ENCODE results near the gene SPDYE16.
"Not testable (repeated sequence)": the region's sequence is repeated elsewhere in the genome, so short reads cannot be mapped to it uniquely, and the experiment has no call there.

Gene SPDYE16, protein sequence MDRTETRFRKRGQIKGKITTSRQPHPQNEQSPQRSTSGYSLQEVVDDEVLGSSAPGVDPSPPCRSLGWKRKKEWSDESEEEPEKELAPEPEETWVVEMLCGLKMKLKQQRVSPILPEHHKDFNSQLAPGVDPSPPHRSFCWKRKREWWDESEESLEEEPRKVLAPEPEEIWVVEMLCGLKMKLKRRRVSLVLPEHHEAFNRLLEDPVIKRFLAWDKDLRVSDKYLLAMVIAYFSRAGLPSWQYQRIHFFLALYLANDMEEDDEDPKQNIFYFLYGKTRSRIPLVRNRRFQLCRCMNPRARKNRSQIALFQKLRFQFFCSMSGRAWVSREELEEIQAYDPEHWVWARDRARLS

DNA sequence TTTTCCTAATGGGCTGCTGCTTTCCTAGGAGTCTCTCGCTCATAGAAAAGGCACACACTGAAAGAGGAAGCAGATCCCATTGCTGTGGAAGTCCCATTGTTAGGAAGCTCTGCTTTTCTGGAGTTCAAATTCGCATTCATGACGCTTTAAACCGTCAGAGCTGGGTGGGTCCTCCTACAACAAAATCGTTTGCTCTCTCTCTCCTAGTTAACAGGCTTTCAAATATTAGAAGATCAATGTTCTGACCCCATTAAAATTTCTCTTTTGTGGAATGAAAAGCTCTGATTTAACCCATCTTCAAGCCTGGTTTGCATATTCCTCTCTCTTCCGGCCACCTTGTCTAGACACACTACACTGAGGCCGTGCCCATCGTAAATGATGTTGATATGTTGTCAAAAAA lies at the start of gene SPDYE16:
TSS of gene SPDYE16 (minus strand) at position 101 of the 400 bp plus-strand sequence. CDS start 1,838 bp downstream, outside the sequence.
- H3K79me2 ChIP-seq (ENCODE audit: control insufficient read depth, insufficient read depth, low read length, unreplicated experiment), result not testable (repeated sequence)

DNA sequence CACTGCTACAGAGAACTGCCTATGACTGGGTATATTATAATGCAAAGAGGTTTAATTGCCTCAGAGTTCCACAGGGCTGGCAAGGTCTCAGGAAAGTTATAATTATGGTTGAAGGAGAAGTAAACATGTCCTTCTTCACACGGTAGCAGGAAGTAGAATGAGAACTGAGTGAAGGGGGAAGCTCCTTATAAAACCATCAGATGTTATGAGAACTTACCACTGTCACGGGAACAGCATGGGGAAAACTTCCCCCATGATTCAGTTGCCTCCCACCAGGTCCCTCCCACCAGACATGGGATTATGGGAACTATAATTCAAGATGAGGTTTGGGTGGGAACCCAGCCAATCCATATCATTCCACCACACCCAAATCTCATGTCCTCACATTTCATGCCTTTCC lies 49.6 kb upstream of the SPDYE16 start:
- H3K79me2 ChIP-seq (ENCODE audit: control insufficient read depth, insufficient read depth, low read length, unreplicated experiment), result peaks cover 10% of the 10 kb centered on the region
- H3K4me1 ChIP-seq (ENCODE audit: control insufficient read depth, insufficient read depth, low read length, unreplicated experiment); H3K27me3 ChIP-seq (ENCODE audit: insufficient read depth, low read length); H3K36me3 ChIP-seq (ENCODE audit: insufficient read depth, low read length); H3K4me3 ChIP-seq (ENCODE audit: low read depth, low read length); H2AFZ ChIP-seq (ENCODE audit: low read length, unreplicated experiment); H3K27ac ChIP-seq (ENCODE audit: low read depth, low read length): not testable (repeated sequence)

More for the DNA sequence above, at the start of gene SPDYE16:
- not testable (repeated sequence) for H3K36me3 ChIP-seq (ENCODE audit: insufficient read depth, low read length); H3K4me1 ChIP-seq (ENCODE audit: control insufficient read depth, insufficient read depth, low read length, unreplicated experiment); H3K27ac ChIP-seq (ENCODE audit: low read depth, low read length); H3K27me3 ChIP-seq (ENCODE audit: insufficient read depth, low read length); H2AFZ ChIP-seq (ENCODE audit: low read length, unreplicated experiment); H3K4me3 ChIP-seq (ENCODE audit: low read depth, low read length)

DNA sequence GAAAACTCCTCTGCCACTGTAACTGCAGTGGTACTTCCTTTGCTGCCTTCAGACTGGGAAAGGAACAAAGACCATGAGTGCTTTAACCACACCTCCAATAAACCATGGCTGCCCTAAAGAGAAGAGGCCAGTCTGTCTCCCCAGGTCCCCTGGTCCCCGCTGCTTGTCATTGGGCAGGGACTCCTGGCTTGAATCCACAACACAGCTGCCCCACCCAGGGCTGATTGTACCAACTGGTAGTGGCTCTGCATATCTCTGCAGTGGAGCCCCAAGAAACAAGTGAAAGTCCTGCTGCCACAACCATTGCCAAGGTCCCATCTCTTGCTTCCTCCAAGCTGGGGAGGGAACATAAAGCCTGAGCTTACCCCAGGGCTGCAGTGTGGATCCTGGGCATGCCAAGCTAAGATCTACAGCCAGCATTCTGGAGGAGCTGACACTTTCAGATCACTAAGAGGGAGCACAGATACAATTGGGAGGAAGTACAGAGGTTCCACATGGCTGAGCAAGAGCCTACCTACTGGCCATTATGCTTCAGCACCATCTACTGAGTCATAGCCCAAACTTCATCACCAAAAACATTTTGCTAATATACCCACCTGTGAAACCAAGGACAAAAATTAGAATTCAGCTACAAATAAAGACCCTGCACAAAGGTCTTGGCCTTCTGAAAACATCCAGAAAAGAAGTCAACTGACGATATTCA lies 48.7 kb upstream of the SPDYE16 start:
- peaks cover 14% of the 10 kb centered on the region for H3K79me2 ChIP-seq (ENCODE audit: control insufficient read depth, insufficient read depth, low read length, unreplicated experiment)
- H3K27me3 ChIP-seq (ENCODE audit: insufficient read depth, low read length); H3K27ac ChIP-seq (ENCODE audit: low read depth, low read length); H2AFZ ChIP-seq (ENCODE audit: low read length, unreplicated experiment); H3K36me3 ChIP-seq (ENCODE audit: insufficient read depth, low read length); H3K4me3 ChIP-seq (ENCODE audit: low read depth, low read length): not testable (repeated sequence)
- peaks cover 10% of the 10 kb centered on the region for H3K4me1 ChIP-seq (ENCODE audit: control insufficient read depth, insufficient read depth, low read length, unreplicated experiment)

DNA sequence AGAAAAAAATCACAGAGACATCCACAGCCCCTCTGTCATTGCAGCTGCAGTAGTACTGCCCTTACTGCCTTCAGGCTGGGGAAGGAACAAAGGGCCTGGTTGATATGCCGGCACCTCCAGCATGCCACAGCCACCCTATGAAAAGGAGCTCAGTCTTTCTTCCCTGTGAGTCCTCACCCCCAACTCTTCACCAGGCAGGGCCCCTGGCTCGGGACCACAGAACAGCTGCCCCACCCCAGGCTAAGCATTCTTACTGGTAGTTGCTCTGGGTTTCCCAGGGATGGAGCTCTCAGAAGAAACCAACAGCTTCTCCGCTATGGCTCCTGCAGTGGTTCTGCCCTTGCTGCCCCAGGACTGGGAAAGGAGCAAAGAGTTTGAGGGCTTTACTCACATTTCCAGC lies 47.9 kb upstream of the SPDYE16 start:
- Histone ChIP-seq H3K79me2 (ENCODE audit: control insufficient read depth, insufficient read depth, low read length, unreplicated experiment) (peaks cover 21% of the 10 kb centered on the region), H3K4me1 (ENCODE audit: control insufficient read depth, insufficient read depth, low read length, unreplicated experiment) (peaks cover 16% of the 10 kb centered on the region)
- H2AFZ ChIP-seq (ENCODE audit: low read length, unreplicated experiment); H3K27me3 ChIP-seq (ENCODE audit: insufficient read depth, low read length); H3K4me3 ChIP-seq (ENCODE audit: low read depth, low read length); H3K27ac ChIP-seq (ENCODE audit: low read depth, low read length); H3K36me3 ChIP-seq (ENCODE audit: insufficient read depth, low read length): not testable (repeated sequence)

DNA sequence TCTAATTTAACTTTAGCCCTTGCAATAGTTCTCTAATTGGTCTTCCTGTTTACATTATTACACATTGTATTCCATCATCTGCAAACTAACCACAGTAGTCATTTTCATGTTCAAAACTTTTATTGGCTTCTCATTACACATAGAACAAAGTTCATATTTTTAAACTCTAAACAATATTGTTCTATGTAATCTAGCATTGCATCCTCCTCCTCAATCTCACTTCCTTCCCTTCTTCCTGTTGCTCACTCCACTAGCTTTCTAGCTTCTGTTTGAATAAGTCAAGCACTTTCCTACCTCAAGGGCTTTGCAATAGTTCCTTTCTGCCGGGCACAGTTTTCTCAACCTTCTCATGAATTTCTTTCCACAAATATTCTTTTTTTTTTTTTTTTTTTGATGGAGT lies 45.5 kb upstream of the SPDYE16 start:
- H3K36me3 ChIP-seq (ENCODE audit: insufficient read depth, low read length); H2AFZ ChIP-seq (ENCODE audit: low read length, unreplicated experiment); H3K27me3 ChIP-seq (ENCODE audit: insufficient read depth, low read length); H3K4me3 ChIP-seq (ENCODE audit: low read depth, low read length): not testable (repeated sequence)
- Histone ChIP-seq H3K79me2 (ENCODE audit: control insufficient read depth, insufficient read depth, low read length, unreplicated experiment) (peaks cover 29% of the 10 kb centered on the region), H3K27ac (ENCODE audit: low read depth, low read length) (peak overlapping the region; percentile 50; the same call in 1 of the 2 replicates), H3K4me1 (ENCODE audit: control insufficient read depth, insufficient read depth, low read length, unreplicated experiment) (peaks cover 29% of the 10 kb centered on the region)

DNA sequence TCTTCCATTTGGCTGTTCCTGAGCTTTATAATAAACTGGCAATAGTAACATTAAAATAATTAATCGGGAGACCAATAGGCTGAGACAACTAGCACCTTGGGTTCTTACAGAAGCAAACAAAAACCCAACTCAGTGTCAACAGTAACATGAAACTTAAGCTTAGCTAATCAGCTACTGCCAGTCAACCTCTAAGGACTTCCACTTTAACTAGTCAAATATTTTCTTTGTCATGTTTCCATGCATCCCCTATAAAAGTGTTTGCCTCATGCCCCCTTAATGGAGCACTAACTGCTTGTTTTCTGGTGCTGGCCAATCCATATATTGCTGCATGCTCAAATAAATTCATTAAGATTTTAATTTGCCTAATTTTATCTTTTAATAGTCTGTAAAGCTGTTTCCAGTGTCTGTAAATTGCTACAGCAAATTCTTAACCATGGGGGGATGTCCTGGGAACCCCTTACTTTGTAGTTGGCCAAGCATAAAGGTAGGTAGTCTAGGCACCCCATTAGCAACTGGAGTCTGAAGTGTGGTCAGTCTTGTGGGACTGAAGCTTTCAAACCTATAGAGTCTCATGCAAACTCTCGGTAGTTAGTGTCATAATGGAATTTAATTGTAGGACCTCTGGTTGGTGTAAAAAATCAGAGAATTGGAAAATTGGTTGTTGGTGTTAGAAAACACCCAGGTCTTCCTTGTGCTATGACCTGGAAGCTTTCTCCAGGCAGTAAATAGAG lies 43.7 kb upstream of the SPDYE16 start:
- H3K4me3 ChIP-seq (ENCODE audit: low read depth, low read length); H3K27ac ChIP-seq (ENCODE audit: low read depth, low read length); H3K27me3 ChIP-seq (ENCODE audit: insufficient read depth, low read length); H3K36me3 ChIP-seq (ENCODE audit: insufficient read depth, low read length); H2AFZ ChIP-seq (ENCODE audit: low read length, unreplicated experiment): not testable (repeated sequence)
- H3K79me2 ChIP-seq (ENCODE audit: control insufficient read depth, insufficient read depth, low read length, unreplicated experiment), result peaks cover 25% of the 10 kb centered on the region
- H3K4me1 ChIP-seq (ENCODE audit: control insufficient read depth, insufficient read depth, low read length, unreplicated experiment), result peaks cover 41% of the 10 kb centered on the region

DNA sequence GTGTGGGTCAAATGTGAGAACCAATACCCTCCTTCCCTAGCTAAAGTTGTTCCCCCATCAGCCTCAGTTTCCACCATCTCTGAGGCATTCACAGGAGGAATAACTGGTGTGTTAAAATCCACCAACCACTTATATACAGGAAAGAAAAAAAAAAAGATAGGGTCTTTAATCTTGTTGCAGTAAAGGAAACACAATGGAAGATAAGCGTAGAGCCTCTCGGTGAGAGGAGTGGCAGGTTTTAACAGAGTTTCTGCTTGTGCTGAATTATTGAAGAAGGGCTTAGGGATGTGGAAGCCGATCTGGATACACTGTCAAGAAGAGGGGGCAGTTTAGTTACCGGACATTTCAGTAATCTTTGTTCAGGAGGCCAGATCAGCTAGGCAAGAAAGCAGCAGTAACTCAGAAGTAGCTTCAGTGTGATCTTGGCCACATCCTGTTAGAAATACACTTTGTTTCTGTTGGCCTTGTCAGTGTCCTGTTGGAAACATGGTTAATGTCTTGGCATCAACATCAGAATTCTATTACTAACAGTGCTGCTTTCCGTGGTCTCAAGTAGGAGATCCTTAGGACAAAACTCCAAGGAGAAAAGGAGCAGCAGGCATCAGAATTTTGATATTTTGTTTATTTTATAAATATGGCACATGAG lies 40.7 kb upstream of the SPDYE16 start:
- Histone ChIP-seq H3K27ac (ENCODE audit: low read depth, low read length) (peak overlapping the region; percentile 89), H3K4me1 (ENCODE audit: control insufficient read depth, insufficient read depth, low read length, unreplicated experiment) (peaks cover 56% of the 10 kb centered on the region), H3K79me2 (ENCODE audit: control insufficient read depth, insufficient read depth, low read length, unreplicated experiment) (peaks cover 18% of the 10 kb centered on the region)
- H2AFZ ChIP-seq (ENCODE audit: low read length, unreplicated experiment); H3K27me3 ChIP-seq (ENCODE audit: insufficient read depth, low read length); H3K36me3 ChIP-seq (ENCODE audit: insufficient read depth, low read length); H3K4me3 ChIP-seq (ENCODE audit: low read depth, low read length): not testable (repeated sequence)

DNA sequence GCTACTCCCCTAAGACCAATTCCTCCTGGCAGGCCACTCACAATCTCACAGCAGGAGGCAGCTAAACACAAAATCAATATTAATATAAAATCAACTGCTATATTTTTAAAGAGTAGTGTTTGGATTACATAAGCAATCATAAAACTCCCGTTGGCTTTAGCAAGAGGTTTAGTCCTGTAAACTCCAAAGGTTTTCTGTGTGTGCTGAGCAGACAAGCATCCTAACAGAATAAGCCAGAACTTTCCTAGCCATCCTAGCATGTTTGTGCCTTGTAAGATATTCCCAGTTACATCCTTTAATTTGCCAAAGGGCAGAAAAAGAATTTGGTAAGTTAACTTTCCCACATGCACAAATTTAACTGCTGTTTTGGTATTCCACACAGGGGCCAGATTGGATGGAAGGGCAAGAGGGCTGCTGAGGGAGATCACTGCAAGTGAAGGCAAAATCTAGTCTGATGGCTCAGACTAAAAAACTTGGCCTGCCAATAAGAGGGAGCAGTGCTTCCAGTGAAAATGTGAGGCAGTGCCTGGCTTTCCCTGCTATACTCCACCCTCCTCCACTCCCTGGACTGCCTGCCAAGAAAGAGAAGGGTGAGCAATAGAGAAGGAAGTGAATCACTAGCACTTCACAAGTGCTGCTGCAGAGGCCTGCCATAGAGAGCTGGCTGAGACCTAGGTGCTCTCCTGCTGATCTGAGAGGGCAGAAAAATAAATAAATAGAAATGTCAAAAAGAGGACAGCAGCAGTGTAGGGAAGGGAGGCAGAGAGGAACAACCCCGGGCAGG lies 39.9 kb upstream of the SPDYE16 start:
- H3K27ac ChIP-seq (ENCODE audit: low read depth, low read length), result peak overlapping the region; percentile 89
- peaks cover 56% of the 10 kb centered on the region for H3K4me1 ChIP-seq (ENCODE audit: control insufficient read depth, insufficient read depth, low read length, unreplicated experiment)
- not testable (repeated sequence) for H3K27me3 ChIP-seq (ENCODE audit: insufficient read depth, low read length)

DNA sequence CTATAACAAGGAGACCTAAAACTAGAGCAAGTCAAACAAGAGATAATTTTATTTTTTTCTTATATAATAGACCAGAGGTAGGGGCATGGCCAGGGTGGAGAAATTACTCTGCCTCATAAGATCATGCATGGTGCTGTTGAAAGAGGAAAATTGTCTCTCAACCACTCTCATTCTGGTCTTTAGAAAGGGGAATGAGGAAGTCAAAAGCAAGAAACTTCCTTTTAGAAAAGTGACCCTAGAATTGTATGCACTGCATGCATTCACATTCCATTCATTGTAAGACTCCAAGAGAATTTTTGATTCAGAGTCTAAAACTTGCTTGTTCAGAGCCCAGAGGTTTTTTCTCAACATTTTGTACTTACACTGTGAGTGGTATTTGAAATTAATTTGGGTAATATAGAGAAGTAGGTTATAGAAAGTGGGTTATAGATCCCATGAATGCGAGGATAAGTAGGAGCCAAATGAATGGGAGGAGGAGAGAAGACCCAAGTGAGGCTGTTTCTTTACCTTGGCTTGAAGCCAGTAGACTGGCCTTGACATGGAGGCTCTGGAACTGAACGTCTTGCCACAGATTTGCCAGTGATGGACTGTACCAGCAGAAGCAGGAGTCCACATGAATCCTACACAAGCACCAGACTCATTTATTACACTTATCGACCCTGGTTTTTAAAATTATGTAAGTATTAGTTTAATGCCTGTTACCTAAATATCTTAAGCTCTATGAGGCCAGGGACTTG lies 33.0 kb upstream of the SPDYE16 start:
- Histone ChIP-seq H3K4me1 (ENCODE audit: control insufficient read depth, insufficient read depth, low read length, unreplicated experiment) (peaks cover 22% of the 10 kb centered on the region), H3K79me2 (ENCODE audit: control insufficient read depth, insufficient read depth, low read length, unreplicated experiment) (peaks cover 22% of the 10 kb centered on the region)
- H2AFZ ChIP-seq (ENCODE audit: low read length, unreplicated experiment); H3K27ac ChIP-seq (ENCODE audit: low read depth, low read length); H3K27me3 ChIP-seq (ENCODE audit: insufficient read depth, low read length); H3K4me3 ChIP-seq (ENCODE audit: low read depth, low read length); H3K36me3 ChIP-seq (ENCODE audit: insufficient read depth, low read length): not testable (repeated sequence)

More for the DNA sequence above, 39.9 kb upstream of the SPDYE16 start:
- not testable (repeated sequence) for H2AFZ ChIP-seq (ENCODE audit: low read length, unreplicated experiment); H3K4me3 ChIP-seq (ENCODE audit: low read depth, low read length); H3K36me3 ChIP-seq (ENCODE audit: insufficient read depth, low read length)
- H3K79me2 ChIP-seq (ENCODE audit: control insufficient read depth, insufficient read depth, low read length, unreplicated experiment), result peaks cover 18% of the 10 kb centered on the region

Data from ACC112 (cell line).